Measurements from ENCODE around the gene MICU1.

Gene MICU1

DNA sequence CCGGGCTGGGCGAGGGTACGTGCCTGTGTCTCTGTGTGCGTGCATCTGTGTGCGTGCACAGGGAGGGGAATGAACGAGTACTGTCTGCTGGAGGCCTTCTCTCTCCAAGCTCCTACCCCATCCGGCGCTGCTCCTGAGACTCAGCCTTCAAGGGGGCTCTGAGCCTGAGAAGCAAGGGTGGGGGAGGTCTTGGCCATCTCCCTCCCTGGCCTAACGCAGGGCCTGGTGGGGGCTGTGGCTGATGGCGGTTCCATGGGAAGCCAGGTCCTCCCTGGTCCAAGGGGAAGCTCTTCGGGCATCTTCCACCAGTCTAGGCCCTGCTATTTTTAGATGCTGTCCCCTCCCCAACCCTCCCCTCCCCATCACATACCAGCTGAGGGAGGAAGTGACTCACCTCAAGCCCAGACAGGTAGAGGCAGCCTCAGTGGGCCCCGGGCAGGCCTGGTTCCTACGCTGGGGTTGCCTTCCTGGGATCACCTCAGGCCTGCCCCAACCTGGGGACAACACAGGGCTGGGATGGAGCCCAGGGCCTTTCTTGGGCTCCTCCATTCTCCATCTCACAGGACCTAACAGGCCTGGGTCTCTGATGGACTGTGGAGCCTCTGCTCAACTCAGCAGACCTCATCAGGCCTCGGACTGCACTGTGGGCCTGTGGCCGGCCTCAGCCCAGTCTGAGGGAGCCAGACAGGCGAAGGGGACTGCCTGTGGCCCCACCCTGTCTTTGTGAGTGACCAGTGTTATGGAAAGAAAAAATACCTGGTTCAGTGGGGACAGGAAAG, 303.4 kb downstream of the MICU1 start:
- peak; percentile 33 for DNase-seq

- no peak for DNase-seq
These were observed 303.9 kb downstream of the MICU1 start for GRCh38 chr10:72322030-72322279.

DNA sequence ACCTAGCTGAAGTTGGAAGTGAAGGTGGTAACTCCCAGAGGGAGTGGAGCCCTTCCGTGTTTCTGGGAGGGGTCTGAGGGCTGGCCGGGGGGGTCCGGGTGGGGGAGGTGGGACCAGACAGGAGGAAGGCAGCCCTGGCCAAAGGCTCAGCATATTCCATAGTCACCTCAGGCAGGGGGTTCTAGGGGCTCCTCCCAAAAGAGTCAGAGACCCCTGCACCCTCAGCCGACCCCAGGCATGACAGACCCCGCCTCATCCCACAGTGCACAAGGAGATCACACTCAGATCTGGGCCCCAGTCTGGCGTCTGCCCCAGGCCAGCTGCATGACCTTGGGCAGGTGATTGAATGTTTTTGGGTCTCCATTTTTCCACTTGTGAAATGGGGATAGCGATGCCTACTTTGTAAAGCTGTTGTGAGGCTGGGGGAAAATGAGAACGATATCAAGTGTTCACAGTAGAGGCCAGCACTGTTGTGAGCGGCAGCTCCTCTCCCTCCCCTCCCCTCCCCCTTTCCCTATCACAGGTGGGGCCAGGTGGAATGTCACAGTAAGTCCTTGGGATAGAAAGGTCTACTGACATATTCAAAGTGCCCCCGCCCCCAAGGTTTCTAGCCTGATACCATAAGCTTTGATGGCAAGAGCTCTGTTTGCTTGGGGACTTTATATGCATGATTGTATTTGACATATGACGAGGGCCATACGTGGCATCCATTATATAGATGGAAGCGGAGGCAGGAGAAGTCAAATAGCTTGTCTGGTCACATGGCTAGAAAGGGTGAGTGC, 304.4 kb downstream of the MICU1 start:
- no peak for DNase-seq

GRCh38 chr10:72320676-72321247, 305.1 kb downstream of the MICU1 start:
- peak; percentile 89 for DNase-seq

GRCh38 chr10:72319416-72320254, 306.2 kb downstream of the MICU1 start:
- peak; percentile 95 for DNase-seq

- peak; percentile 70 for DNase-seq
These were observed 307.2 kb downstream of the MICU1 start for GRCh38 chr10:72318418-72319262.
